ENCODE results near the gene ITPKB.
"Not testable (repeated sequence)": the region's sequence is repeated elsewhere in the genome, so short reads cannot be mapped to it uniquely, and the experiment has no call there.

The ITPKB gene

GRCh38 chr1:226602186-226603021, 136.7 kb downstream of the ITPKB start:
- DNase-seq (ENCODE audit: low spot score) = no peak

DNA sequence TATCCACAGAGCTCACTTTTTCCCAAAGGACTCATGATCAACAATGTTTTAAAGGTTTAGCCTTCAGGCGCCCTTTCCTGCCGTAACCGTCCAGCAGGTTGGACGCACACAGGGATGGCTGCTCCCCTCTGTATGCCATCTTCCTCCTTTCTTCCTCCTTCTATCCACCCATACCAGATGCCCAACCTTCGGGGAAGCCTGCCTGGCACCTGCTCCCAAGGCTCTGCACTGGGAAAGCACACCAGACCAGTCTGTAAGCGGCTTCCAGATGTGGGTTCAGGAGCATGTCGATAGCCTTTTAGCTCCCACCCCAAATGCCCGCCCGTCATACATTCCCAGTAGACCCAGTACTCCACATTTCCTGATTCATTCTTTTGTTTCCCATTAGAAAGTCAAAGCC, 137.6 kb downstream of the ITPKB start:
- DNase-seq (ENCODE audit: low spot score) = no peak

- no peak for DNase-seq (ENCODE audit: low spot score)
Observed at GRCh38 chr1:226600254-226600653, 138.8 kb downstream of the ITPKB start.

- no peak for DNase-seq (ENCODE audit: low spot score)
Observed at GRCh38 chr1:226599636-226600238, 139.3 kb downstream of the ITPKB start.

GRCh38 chr1:226598955-226599354, 140.1 kb downstream of the ITPKB start:
- not testable (repeated sequence) for DNase-seq (ENCODE audit: low spot score)

DNA sequence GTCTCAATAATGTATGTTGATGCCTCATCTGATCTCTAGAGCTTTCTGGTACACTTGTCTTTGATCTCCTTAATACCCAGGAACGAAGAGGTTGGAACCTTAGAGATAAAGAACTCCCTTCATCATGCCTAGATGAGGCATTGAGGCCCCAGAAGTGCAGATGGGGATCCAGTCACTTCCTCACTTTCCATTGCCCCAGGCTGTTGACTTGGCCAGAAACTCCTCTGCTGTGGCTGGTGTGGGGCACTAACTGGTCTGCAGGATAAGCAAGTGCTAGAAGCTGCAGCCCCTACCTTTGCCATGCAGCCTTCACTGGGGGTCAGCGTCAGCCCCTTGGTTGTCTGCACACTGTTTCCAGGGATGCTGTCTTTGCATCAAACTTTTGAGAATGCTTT, 140.6 kb downstream of the ITPKB start:
- no peak for DNase-seq (ENCODE audit: low spot score)

DNA sequence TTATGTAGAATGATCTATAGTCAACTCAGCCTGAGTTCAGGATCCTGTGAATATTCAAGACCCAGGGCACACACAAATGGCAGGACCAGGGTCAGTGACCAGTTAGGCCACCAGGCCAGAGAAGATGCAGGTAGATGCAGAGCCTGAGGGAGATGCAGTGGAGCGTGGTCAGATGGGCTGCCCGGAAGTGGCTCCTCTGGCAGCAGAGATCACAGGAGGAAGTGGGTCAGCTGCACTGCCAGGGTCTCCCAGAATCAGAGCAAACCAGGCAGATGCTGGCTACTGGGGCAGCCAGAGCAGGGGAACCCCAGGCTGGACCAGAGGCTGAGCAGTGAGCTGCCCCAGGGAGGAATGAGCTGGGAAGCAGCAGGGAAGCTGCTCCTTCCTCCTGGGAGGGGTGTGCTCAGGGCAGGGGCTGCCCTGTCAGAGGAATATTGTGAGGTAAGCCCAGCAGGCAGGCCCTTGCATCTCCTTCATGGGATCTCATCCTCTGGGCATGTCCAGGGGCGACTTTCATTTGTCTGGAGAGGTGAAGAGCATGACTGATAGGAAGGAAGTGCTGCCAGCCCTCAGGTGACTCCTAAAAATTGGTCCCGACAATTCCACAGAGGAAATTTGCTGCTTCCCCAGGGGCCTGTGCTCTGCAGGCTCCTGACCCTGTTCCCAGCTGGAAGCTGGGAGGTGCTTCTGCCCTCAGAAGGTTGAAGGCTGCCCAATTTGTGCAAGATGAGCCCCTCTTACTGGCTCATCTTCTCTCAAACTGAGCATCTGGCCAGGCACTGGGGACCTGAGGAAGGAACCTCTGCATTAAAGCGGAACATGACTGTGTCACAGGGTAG, 141.2 kb downstream of the ITPKB start:
- no peak for DNase-seq (ENCODE audit: low spot score)

DNA sequence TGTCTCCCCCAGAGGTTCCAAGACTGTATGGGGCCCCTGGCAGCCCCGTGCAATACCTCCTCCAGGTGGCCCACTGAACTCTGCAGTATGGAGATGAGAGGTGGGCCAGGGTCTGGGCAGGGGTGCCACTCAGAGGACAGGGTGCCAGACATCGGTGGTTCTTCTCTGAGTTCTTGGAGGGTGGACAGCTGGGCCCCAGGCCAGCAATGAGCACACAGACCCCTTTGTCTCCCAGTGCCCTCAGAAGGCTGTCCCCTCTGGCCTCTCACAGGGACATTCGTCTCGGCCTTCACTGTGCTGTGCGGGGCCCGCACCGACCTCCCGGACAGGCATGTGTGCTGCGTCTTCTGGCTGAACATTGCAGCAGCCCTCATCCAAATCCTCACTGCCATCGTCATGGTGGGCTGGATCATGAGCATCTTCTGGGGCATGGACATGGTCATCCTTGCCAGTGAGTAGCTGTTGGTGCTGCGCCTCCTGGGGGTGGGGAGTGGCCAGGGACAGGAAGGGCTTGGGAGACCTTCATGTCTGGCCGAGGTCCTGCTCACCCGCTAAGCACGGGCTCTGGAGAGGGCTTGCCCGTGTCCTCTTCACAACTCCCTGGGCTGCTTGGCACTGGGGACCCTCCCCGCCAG, 142.4 kb downstream of the ITPKB start:
- DNase-seq (ENCODE audit: low spot score) = no peak

GRCh38 chr1:226593541-226593940, 145.5 kb downstream of the ITPKB start:
- DNase-seq (ENCODE audit: low spot score) = no peak

DNA sequence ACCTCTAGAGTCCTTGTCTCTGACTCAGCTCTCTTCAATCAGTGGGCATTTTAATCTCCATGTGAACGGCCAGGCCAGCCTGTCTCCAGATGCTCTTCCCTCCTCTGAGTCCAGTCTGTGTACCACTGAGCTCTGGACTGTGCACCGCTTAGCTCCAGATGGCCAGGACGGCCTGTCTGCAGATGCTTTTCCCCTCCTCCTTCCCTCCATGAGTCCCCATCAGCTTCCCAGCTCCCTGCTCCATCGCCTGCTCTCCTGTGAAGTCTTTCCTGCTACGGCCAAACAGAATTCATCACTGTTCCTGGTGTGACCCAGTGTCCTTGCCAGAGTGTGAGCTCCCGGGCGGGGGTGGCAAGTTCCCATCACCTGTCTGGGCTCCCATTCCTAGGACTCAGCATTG, 148.5 kb downstream of the ITPKB start:
- no peak for DNase-seq (ENCODE audit: low spot score)

- DNase-seq (ENCODE audit: low spot score) = no peak
Observed at GRCh38 chr1:226589008-226589733, 149.9 kb downstream of the ITPKB start.

DNA sequence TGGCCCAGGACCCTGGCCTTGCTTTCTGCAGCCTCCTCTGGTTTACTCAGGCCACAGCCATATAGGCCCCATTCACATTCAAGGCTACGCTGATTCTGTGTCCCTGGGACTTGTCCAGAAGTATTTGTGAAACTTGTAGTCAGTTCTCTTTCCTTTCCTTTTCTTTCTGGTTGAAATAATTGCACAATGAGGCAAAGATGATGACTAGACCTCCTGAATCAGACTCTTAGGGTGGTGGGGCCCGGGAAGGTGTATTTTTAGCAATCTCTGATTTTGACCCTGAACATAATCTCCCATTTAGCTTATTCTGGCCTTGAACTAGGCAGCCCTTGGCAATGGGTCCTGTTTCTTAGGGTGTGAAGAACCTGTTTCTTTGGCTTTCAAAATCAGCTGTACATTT, 150.6 kb downstream of the ITPKB start:
- no peak for DNase-seq (ENCODE audit: low spot score)

DNA sequence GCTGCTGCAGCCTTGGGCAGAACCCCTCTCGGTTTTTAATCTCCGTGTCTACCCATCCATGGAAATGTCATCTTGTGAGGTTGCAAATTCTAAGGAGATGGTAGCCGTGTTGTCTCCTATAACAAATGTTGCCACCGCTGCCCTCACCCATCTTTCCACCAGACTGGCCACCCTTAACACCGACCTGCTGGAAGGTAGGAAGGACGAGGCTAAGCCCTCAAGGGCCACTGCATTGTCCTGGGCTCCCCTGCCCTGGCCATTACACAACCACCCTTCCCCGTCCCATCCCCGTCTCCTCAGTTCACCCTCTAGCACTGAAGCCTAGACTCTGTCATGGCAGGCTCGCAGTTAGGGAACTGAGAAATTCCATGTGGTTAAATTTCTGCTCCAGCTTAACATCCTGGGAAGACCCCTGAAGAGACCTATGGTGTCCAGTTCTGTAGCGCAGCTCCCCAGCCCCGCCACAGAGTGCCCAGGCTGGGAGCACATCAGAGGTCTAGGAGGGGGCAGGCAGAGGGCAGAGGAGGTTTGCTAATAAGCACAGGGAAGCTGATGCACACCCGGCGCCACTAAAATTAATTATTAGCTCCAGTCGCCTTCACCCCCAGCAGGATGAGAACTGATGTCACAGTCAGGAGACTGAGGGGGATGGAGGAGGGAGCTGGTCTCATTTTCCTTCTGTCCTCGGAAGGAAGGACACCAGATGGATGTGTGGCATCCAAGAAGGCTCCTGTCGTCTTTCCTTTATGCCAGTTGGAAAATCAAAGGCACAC, 152.2 kb downstream of the ITPKB start:
- no peak for DNase-seq (ENCODE audit: low spot score)

GRCh38 chr1:226586116-226586515, 153.0 kb downstream of the ITPKB start:
- no peak for DNase-seq (ENCODE audit: low spot score)

DNA sequence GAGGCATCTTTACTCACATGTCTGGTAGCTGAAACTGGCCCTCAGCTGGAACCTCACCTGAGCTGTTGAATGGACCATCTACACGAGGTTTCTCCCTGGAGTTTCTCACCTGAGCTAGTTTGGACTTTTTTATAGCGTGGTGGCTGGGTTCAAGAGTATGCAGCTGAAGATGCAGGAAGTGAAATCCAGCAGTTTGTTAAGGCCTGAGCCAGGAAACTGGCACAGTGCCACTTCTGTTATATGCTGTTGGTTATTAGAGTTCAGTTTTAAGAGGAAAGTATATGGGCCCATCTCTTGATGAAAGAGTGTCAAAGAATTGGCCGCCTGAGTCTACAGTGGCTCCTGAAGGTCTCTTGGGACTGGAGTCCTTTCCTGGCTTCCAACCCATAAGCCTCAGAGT, 154.9 kb downstream of the ITPKB start:
- no peak for DNase-seq (ENCODE audit: low spot score)

- DNase-seq (ENCODE audit: low spot score) = no peak
Observed at GRCh38 chr1:226582966-226583365, 156.1 kb downstream of the ITPKB start.
